ENCODE data around the gene TRPM4. TPM values are rescaled to one million over a fixed set of nuclear protein-coding genes. Genes with fewer than 3 reads are reported as not detected.

The TRPM4 gene
- total RNA-seq, 4 donors from 2014 or later, result 6.5 to 25.8 (median 11.8) TPM

GRCh38 chr19:49243129-49243528 lies 85.5 kb downstream of the TRPM4 start:
- no peak for TF ChIP-seq CTCF (IDR thresholded peaks at IDR 0.05; ENCODE audit: low read depth)

- no peak for TF ChIP-seq CTCF (IDR thresholded peaks at IDR 0.05; ENCODE audit: low read depth)
These were observed 86.1 kb downstream of the TRPM4 start for GRCh38 chr19:49243726-49244125.

- no peak for TF ChIP-seq CTCF (IDR thresholded peaks at IDR 0.05; ENCODE audit: low read depth)
These were observed 86.7 kb downstream of the TRPM4 start for GRCh38 chr19:49244256-49244655.

DNA sequence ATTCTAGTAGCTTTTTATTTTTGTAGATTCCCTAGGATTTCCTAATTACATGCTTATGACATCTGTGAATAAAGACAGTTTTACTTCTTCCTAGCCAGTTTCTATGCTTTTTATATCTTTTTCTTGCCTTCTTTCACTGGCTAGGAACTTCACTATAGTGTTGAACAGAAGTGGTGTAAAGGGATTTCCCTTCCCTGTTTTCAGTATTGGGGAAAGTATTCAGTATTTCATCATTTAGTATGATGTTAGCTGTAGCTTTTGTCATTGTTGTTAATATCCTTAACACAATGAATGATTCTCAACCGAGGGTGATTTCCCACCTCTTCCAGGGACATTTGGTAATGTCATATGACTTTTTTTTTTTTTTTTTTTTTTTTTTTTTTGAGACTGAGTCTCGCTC lies 90.1 kb downstream of the TRPM4 start:
- TF ChIP-seq CTCF (IDR thresholded peaks at IDR 0.05; ENCODE audit: low read depth), result no peak

GRCh38 chr19:49249933-49250332 lies 92.3 kb downstream of the TRPM4 start:
- TF ChIP-seq CTCF (IDR thresholded peaks at IDR 0.05; ENCODE audit: low read depth), result no peak

DNA sequence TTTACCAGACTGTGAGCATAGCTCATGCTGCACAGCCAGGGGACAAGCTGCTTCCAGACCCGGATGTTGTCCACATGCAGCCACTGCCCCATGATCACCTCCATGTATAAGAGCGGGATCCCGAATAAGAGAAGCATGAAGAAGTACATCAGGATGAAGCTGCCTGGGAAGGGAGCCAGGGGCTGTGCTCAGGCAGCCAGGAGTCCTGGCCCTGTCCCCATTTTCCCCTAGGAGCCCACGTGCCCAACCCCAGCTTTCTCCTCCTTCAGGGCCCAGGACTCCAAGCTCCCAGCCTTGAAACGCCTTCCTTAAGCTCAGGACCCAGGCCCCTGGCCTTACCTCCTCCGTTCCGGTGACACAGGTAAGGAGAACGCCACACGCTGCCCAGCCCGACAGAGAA lies 98.1 kb downstream of the TRPM4 start:
- no peak for TF ChIP-seq CTCF (IDR thresholded peaks at IDR 0.05; ENCODE audit: low read depth)

GRCh38 chr19:49256691-49257090 lies 99.1 kb downstream of the TRPM4 start:
- TF ChIP-seq CTCF (IDR thresholded peaks at IDR 0.05; ENCODE audit: low read depth), result no peak

Other genes starting within 250 kb of the TRPM4 start
- 1 to 10 TPM in 1 of 4 donors, not detected in 3; 1.1 TPM for gene DHDH, start 224.1 kb upstream of the TRPM4 start, total RNA-seq
- 10 to 100 TPM; 21.0 to 37.2 (median 31.2) TPM for gene BAX, start 202.9 kb upstream of the TRPM4 start, total RNA-seq
- over 10,000 TPM in 3 of 4 donors, 1,000 to 10,000 TPM in 1; 7,770 to 28,830 (median 13,714) TPM for gene FTL, start 192.5 kb upstream of the TRPM4 start, total RNA-seq
- 10 to 100 TPM; 15.1 to 86.3 (median 34.5) TPM for gene GYS1, start 164.5 kb upstream of the TRPM4 start, total RNA-seq
- 10 to 100 TPM; 34.3 to 62.5 (median 49.4) TPM for gene RUVBL2, start 163.9 kb upstream of the TRPM4 start, total RNA-seq
- not detected for gene LHB, start 140.7 kb upstream of the TRPM4 start, total RNA-seq
- gene CGB3, start 133.5 kb upstream of the TRPM4 start, total RNA-seq, result not detected
- gene CGB2, start 125.9 kb upstream of the TRPM4 start, total RNA-seq, result not detected
- not detected for gene CGB1, start 120.9 kb upstream of the TRPM4 start, total RNA-seq
- gene CGB5, start 113.9 kb upstream of the TRPM4 start, total RNA-seq, result not detected
- not detected for gene CGB8, start 108.7 kb upstream of the TRPM4 start, total RNA-seq
- 1 to 10 TPM in 1 of 4 donors, not detected in 3; 1.3 TPM for gene CGB7, start 100.0 kb upstream of the TRPM4 start, total RNA-seq
- gene NTF4, start 93.0 kb upstream of the TRPM4 start, total RNA-seq, result not detected
- gene KCNA7, start 85.1 kb upstream of the TRPM4 start, total RNA-seq, result not detected
- 100 to 1,000 TPM; 122 to 164 (median 152) TPM for gene SNRNP70, start 72.3 kb upstream of the TRPM4 start, total RNA-seq
- 1 to 10 TPM in 3 of 4 donors, not detected in 1; 6.6 to 9.0 (median 7.1) TPM for gene LIN7B, start 43.4 kb upstream of the TRPM4 start, total RNA-seq
- 1 to 10 TPM in 3 of 4 donors, not detected in 1; 1.1 to 6.5 (median 1.5) TPM for gene C19orf73, start 38.6 kb upstream of the TRPM4 start, total RNA-seq
- gene PPFIA3, start 38.2 kb upstream of the TRPM4 start, total RNA-seq, result 1 to 10 TPM in 3 of 4 donors, under 1 TPM in 1; 0.68 to 5.7 (median 2.4) TPM
- gene HRC, start 2.4 kb upstream of the TRPM4 start, total RNA-seq, result 1 to 10 TPM in 2 of 4 donors, under 1 TPM in 2; 0.49 to 3.8 (median 1.7) TPM
- gene SLC6A16, start 167.4 kb downstream of the TRPM4 start, total RNA-seq, result 1 to 10 TPM in 3 of 4 donors, under 1 TPM in 1; 0.85 to 6.0 (median 3.1) TPM
- 10 to 100 TPM in 3 of 4 donors, 1 to 10 TPM in 1; 8.9 to 87.4 (median 21.1) TPM for gene CD37, start 177.6 kb downstream of the TRPM4 start, total RNA-seq
- gene TEAD2, start 204.6 kb downstream of the TRPM4 start, total RNA-seq, result 10 to 100 TPM; 13.8 to 23.5 (median 19.6) TPM
- gene DKKL1, start 206.1 kb downstream of the TRPM4 start, total RNA-seq, result 1 to 10 TPM in 1 of 4 donors, not detected in 3; 2.6 TPM
- gene KASH5, start 230.5 kb downstream of the TRPM4 start, total RNA-seq, result not detected

Data from subcutaneous adipose tissue (tissue), 4 donors.